PC-3 (cell line): ENCODE measurements around the gene ERICH4.

Source experiments
- EZH2phosphoT487 ChIP-seq: fragments of 300-600 bp; sonication (generic); IDR thresholded peaks from 2 replicates; pipeline ENCODE4 v1.6.1; 2018; ENCODE audit warnings: mild to moderate bottlenecking, antibody characterized with exemption, low read length, borderline replicate concordance
- TF ChIP-seq, protein P1 (sequence below): fragments of 300-600 bp; sonication (generic); conservative IDR thresholded peaks from 2 replicates; pipeline ENCODE4 v1.5.1; 2017; ENCODE audit warnings: antibody characterized with exemption, low read depth, mild to moderate bottlenecking, low read length

DNA sequence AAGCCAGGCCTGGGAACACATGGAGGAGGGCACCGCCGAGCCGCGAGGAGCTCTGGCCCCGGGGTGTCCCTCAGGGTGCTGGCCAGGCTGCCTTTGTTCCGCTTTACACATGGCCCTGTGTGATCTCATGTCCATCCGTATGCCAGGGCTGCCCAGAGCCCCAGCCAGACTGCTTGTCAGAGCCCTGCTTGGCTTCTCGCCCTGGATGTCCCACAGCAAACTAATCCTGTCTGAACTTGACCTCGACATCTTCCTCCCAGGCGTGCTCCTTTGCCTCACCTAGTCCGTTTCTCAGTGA is 31.0 kb upstream of the ERICH4 start:
- TF ChIP-seq, protein P1, sequence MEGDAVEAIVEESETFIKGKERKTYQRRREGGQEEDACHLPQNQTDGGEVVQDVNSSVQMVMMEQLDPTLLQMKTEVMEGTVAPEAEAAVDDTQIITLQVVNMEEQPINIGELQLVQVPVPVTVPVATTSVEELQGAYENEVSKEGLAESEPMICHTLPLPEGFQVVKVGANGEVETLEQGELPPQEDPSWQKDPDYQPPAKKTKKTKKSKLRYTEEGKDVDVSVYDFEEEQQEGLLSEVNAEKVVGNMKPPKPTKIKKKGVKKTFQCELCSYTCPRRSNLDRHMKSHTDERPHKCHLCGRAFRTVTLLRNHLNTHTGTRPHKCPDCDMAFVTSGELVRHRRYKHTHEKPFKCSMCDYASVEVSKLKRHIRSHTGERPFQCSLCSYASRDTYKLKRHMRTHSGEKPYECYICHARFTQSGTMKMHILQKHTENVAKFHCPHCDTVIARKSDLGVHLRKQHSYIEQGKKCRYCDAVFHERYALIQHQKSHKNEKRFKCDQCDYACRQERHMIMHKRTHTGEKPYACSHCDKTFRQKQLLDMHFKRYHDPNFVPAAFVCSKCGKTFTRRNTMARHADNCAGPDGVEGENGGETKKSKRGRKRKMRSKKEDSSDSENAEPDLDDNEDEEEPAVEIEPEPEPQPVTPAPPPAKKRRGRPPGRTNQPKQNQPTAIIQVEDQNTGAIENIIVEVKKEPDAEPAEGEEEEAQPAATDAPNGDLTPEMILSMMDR, result no peak
- no peak for TF ChIP-seq EZH2phosphoT487
